HG03575 (cell line): ENCODE results near the gene ERO1A.
"Not testable (repeated sequence)": the region's sequence is repeated elsewhere in the genome, so short reads cannot be mapped to it uniquely, and the experiment has no call there.

Experiments used
- ATAC-seq: cut with Tn5 transposase; IDR thresholded peaks from one replicate; pipeline ENCODE4 v1.9.1; 2021; ENCODE audit not compliant: unreplicated experiment, insufficient number of reproducible peaks, low FRiP score; ENCODE audit errors: extremely low read depth

Gene ERO1A

GRCh38 chr14:52695481-52696091 is at the start of gene ERO1A:
Gene ERO1A, minus strand, starts transcription at chr14:52695558. Its CDS starts 77 bp downstream, at chr14:52695481.
- no peak for ATAC-seq

GRCh38 chr14:52741865-52742264 is 46.5 kb upstream of the ERO1A start:
- ATAC-seq = no peak

GRCh38 chr14:52740751-52741150 is 45.4 kb upstream of the ERO1A start:
- no peak for ATAC-seq

- ATAC-seq = no peak
Observed at GRCh38 chr14:52738409-52738808, 43.1 kb upstream of the ERO1A start.

- ATAC-seq = no peak
Observed at GRCh38 chr14:52735921-52736489, 40.6 kb upstream of the ERO1A start.

GRCh38 chr14:52733824-52734223 is 38.5 kb upstream of the ERO1A start:
- ATAC-seq = no peak

- ATAC-seq = no peak
Observed at GRCh38 chr14:52730709-52731111, 35.4 kb upstream of the ERO1A start.

GRCh38 chr14:52729925-52730708 is 34.8 kb upstream of the ERO1A start, which contains the start of gene STYX:
Gene STYX, plus strand, starts transcription at chr14:52730166. Its CDS starts 309 bp downstream, at chr14:52730475.
- ATAC-seq = peak; percentile 80

GRCh38 chr14:52729585-52729924 is 34.2 kb upstream of the ERO1A start:
- no peak for ATAC-seq

- not testable (repeated sequence) for ATAC-seq
Observed at GRCh38 chr14:52729035-52729434, 33.7 kb upstream of the ERO1A start.

- ATAC-seq = not testable (repeated sequence)
Observed at GRCh38 chr14:52727509-52727908, 32.2 kb upstream of the ERO1A start.

GRCh38 chr14:52724360-52724644 is 28.9 kb upstream of the ERO1A start:
- ATAC-seq = no peak

GRCh38 chr14:52723514-52724359 is 28.4 kb upstream of the ERO1A start:
- ATAC-seq = no peak

GRCh38 chr14:52716155-52716554 is 20.8 kb upstream of the ERO1A start:
- ATAC-seq = no peak

GRCh38 chr14:52711666-52712065 is 16.3 kb upstream of the ERO1A start:
- no peak for ATAC-seq

- peak; percentile 67 for ATAC-seq
Observed at GRCh38 chr14:52706724-52707706, 11.7 kb upstream of the ERO1A start, which contains the start of gene PSMC6. Gene PSMC6, plus strand, starts transcription at chr14:52707200. Its CDS starts 20 bp downstream, at chr14:52707220.

GRCh38 chr14:52706286-52706685 is 10.9 kb upstream of the ERO1A start:
- no peak for ATAC-seq

GRCh38 chr14:52703664-52704063 is 8.3 kb upstream of the ERO1A start:
- no peak for ATAC-seq
